Sciatic nerve (tissue), 2 donors: ENCODE results near the gene VEZT. TPM values are rescaled to one million over a fixed set of nuclear protein-coding genes. Genes with fewer than 3 reads are reported as not detected.

Experiments used
- ATAC-seq: fragments of 200-7000 bp; cut with Tn5 transposase; one replicate; pipeline ENCODE4 v1.9.1; 2020; ENCODE audit warnings: mild to moderate bottlenecking, moderate library complexity
- DNase-seq: peaks from one replicate; pipeline ENCODE4 v3.0.0-alpha.2; 2020; ENCODE audit warnings: low spot score
- intact Hi-C: fragments of 100-400 bp; cut with DNase I; formaldehyde crosslinking; loops from one replicate; pipeline ENCODE4 v1.14.2; 2022
- microRNA-seq: library from miRNA; unstranded; fragments of <30 nt; microRNA quantifications from one replicate; pipeline ENCODE4 v1.2.0, GENCODE V29; 2020
- total RNA-seq: library from RNA; stranded (reverse); fragmentation: NEBNext Ultra II Directional; extraction: Animal tissue kit (Norgen Biotek cat#: 25700); gene quantifications from one replicate; pipeline ENCODE4 v1.2.1, GENCODE V29; 2021
- donor health status: DM: no; HTN: no; CAD: no.
- donor health status: DM: no; HTN: no; CAD: no.

Gene VEZT
- total RNA-seq, 1 donor from 2014 or later = 71.6 TPM

DNA sequence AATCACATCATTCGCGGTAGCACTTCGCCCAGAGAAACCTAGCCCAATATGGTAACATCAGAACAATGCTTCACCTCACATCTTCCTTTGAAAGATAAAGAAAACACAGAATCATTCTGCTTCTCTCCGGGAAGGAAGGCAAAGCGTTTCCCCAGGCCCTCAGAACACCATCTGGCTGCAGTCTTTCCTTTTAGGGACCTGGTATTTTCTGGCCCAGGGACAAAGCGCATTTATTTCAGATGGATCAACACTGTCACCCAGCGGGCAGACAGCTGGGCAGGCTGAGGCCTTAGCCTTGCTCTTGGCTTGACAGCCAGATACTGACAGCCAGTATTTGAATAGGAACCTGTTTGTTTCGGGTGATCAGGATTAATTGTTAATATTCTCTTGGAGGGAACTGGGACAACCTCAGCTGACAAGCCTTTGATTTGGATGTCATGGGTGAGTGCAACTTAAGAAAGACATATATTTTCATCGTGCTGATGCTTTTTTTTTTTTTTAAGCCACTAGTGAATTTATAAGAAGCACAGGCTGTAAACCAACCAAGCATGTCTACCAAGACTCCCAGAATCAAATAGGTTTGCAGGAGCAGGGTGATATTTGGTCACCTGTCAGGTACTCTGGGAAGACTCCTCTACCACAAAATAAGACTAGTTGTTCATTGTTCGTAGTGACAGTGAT is 118.9 kb downstream of the VEZT start:
- ATAC-seq (peak; percentile 97), DNase-seq (peak; percentile 79)
- intact Hi-C loops = loop anchor here (5.0 kb wide), 1 partner anchor 219 kb away; no protein-coding TSS in a partner anchor

DNA sequence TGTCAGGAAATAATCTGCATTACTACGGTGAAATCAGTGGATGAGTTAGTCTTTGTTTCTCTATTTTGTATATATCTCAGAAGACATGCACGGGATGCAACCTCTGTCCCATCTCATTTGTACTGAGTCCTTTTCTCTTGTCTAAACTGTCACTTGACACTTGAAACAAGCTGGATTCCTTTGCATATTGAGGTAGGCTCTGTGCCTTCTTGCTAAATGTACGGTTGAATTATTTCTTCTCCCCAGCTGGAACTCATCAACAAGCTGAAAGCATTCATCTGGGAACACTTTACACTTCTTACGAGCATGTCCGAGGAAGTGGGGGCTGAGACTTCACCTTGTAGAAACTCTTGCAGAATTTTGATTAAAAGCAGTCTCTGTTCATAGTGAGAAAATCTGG is 119.5 kb downstream of the VEZT start:
- ATAC-seq (peak; percentile 69), DNase-seq (no peak)
- intact Hi-C loops = loop anchor here (5.0 kb wide), 1 partner anchor 220 kb away; no protein-coding TSS in a partner anchor

DNA sequence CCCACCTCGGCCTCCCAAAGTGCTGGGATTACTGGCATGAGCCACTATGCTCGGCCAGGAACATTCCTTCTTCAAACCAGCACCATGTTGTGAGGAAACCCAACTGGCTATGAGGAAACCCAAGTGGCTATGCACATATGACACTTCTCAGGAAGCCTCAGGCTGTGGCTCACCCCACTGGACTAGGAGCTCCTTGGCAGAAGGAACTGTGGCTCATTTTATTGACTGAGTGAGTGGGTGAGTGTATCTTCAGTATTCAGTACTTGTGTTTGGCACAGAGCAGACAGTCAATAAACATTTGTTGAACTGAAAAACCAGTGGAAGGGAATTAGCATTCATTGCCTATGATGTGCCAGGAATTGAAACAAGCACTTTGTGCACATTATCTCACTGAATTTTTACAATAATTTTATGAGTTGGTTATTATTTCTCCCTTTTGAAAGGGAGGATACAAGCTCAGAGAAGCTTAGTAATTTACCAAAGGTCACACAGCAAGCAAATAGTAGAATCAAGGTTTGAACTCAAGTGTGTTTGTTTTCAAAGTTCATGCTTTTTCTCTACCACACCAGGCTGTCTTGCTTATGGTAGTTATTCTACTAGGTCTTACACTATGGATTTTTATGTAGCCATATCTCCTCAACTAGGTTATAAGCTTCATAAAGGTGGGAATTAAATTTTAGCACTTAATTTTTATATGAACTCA is 121.6 kb downstream of the VEZT start:
- intact Hi-C loops = loop anchor here (5.0 kb wide), 1 partner anchor 222 kb away; no protein-coding TSS in a partner anchor
- ATAC-seq (no peak), DNase-seq (no peak)

DNA sequence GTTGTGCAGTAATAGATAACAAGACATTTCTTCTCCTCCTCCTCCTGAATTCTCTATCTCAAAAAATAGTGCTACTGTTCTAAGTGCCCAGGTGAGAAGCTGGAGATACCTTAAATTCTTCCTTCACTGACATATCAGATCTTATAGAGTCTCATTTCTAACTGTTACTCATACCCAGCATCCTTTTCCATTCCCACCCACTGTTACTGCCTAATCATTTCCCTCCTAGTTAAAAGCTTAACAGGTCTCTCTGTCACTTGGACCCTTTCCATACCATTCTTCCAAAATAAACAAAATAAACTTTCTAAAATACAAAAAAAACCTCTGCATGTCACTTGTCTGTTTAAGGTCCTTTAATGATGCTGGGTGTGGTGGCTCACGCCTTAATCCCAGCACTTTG is 124.4 kb downstream of the VEZT start:
- intact Hi-C loops = no loop called here
- ATAC-seq = no peak
- no peak for DNase-seq

DNA sequence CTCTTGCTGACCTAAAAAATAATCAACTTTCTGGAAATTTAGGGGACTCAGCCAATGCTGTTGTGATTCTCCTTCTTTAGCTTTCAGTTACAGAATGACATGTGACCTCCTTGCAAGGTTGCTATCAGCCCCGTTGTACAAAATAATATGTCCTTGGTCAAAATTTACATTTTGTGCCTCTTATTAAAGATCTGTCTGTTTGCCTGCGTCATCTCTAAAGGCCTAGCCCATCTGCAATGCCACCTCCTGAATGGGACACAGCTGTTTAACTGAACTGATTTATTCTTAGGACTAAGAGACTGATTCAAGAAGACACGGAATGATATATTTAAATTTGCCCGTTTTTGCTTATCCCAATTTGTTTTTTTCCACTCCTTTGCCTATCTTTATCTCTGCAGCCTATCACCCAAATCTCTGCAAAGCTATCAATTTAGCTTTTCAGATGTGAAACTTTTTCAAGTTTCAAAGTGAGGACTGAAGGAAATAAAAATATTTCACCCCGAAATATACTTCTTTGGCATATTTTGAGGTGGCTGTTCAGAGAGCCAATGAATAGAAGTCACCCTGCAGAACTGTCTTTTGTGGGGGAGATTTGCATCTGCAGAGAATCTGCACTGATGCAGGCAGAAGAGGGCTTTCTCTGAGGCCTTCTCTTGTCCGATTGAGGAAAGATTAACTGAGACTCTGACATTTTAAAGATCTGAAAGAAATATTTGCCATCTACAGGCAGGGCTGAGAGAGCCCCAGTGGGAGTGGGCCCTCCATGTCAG is 126.0 kb downstream of the VEZT start:
- DNase-seq = no peak
- intact Hi-C loops = no loop called here
- no peak for ATAC-seq

DNA sequence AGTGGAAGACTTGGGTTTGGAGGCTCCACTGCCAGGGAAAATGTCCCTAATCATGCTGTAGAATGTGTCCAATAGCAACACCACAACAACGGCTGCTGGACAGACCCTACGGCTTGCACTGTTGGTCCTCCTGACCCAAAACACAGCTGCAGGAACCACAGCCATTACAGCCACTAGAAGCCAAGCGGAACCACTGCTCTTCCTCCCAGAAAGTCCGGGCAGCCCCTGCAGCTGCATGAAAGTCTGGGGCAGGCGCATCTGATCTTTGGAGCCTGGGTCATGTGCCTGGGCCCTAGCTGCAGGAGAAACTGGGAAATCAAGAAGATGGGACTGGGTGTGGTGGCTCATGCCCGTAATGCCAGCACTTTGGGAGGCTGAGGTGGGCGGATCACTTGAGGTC is 131.7 kb downstream of the VEZT start:
- ATAC-seq = no peak
- no peak for DNase-seq
- intact Hi-C loops = no loop called here

DNA sequence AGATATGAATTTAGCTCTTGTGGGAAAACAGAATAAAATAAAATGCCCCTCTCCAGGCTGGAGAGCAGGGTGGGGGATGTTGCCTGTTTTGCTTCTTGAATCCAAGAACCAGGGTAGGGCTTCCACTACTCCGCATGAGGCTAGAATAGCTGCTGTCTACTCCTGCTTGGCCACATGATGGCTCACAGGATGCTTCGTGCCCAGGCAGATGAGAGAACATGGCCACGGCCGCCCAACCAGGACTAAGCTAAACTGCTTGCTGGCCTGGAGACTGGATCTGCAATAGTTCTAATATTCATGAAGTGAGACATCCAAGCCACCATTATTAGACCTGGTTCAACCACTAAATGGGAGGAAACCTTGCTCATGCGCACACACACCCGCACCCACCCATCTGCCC is 134.1 kb downstream of the VEZT start:
- DNase-seq (no peak), ATAC-seq (peak; percentile 83)
- intact Hi-C loops = no loop called here

Small RNA genes within 50 kb of the gene (microRNA-seq; reads per million reads assigned to microRNA genes)
- gene MIR331 = 165 reads per million, percentile 61 among the genes with 10 or more reads in this experiment
- gene MIR3685 = not detected

Other genes starting within 250 kb of the VEZT start
- gene NDUFA12, start 214.1 kb upstream of the VEZT start, total RNA-seq = 66.1 TPM
- gene NR2C1, start 144.2 kb upstream of the VEZT start, total RNA-seq = 49.2 TPM
- 22.2 TPM for gene FGD6, start 340 bp upstream of the VEZT start, total RNA-seq